Activated CD4-positive, alpha-beta T cell treated with anti-CD3 and anti-CD28 coated beads, Interleukin-2, amount 50 U/mL, for 4 hours (primary cell): ENCODE measurements around the gene CSTF3.
"Not testable (repeated sequence)": the region's sequence is repeated elsewhere in the genome, so short reads cannot be mapped to it uniquely, and the experiment has no call there.

Experiments
- DNase-seq, 2 experiments: peaks; one replicate each; pipeline ENCODE4 v3.0.0-alpha.2; 2020

The CSTF3 gene

DNA sequence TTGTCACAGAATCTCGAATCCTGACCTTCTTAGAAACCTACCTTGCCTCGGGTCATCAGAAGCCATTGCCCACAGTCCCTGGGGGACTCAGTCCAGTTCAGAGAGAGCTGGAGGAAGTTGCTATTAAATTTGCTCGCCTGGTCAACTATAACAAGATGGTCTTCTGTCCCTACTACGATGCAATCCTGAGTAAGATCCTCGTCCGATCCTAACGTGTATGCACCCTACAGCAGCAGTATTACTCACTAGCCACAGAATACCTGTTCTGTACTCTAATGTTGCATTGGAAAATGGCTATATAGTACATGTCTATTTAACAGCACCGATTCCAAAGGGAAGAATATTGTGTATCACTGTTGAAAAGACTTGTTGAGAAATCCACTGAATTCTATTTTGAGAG, 88.8 kb downstream of the CSTF3 start:
- no peak for DNase-seq

DNA sequence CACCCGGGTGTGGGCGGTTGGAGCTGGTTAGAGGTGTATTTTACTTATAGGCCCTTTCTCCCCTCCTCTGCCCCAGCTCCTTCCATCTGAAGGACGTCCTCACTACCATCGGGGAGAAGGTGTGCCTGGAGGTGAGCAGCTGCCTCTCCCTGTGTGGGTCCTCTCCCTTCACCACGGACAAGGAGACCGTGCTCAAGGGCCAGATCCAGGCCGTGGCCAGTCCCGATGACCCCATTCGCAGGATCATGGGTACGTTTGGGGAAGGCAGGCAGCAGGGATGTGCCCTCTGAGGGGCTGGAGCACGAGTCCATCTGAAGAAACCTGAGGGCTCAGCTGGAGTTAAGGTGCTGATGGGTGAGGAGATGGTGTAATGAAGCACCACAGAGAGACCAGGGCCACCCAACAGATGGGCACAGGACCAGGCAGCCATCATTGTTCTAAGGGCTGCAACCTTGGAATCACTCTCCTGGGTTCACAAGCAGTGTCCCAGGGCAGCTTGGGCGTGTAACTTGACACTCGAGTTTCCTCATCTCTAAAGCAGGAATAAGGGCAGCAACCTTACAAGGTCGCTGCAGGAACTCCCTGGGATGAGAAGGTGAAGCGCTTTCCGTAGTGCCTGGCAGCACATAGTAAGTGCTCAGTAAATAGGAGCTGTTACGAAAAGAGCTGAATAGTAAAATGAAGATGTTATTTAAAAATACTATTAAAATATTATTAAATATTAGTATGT, 92.5 kb downstream of the CSTF3 start:
- no peak for DNase-seq

DNA sequence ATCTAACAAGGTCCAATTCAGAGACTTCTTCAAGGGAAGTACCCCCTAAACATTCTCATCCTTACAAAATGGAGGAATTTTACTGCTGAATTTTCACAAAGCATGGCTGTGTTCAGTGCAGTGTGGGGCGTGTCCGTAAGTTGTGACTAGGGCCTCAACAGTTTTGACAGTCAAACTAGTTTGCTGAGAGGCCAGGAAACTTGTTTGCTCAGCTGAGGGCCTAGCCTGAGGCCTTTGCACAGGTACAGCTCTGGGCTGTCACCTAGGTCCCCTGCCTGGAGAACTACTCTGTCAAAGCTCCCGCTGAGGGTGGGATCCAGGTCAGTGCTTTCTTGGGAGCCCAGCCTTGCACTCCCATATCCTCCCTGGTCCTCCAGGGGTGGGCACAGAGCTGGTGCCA, 94.0 kb downstream of the CSTF3 start:
- no peak for DNase-seq

DNA sequence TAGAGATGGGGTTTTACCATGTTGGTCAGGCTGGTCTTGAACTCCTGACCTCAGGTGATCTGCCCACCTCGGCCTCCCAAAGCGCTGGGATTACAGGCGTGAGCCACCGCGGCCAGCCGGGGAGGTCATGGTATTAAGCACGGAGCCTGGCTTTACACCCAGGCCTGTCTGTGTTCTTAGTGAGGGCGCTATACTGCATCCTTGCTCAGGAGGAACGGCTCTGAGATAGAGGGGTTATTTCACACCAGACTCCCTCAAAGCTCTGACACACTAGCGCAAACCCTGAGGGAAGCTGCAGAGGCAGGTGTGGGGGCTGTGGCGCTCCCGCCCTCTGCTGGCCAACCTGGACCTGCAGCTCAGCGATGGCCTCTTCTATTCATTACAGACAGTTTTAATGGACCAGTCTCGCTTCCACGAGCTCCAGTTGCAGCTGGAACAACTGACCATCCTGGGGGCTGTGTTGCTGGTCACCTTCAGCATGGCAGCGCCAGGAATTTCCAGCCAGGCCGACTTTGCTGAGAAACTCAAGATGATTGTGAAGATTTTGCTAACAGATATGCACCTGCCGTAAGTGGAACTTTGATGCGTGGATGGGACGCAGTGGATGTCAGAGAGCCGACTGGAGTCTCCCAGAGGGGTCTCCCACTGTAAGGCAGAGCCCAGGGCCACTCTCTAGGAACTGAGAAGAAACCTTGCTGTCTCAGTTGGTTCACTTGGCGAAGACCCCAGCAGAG, 95.7 kb downstream of the CSTF3 start:
- DNase-seq: peak; percentile 65 to 71

DNA sequence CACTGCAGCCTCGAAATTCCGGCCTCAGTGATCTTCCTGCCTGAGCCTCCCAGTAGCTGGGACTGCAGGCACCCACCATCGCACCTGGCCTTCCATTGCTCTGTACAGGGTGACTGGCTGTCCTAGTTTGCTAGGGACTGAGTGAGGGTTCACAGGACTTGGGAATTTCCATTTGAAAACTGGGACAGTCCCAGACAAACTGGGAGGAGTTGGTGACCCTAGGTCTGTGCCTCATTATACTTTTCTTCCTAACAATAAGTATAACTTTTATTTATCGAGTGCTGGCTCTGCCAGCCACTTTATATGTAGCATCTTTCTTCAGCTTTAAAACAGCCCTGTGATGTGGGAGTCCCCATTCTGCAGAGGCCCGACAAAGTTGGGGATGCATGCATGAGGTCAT, 96.4 kb downstream of the CSTF3 start:
- DNase-seq: no peak

DNA sequence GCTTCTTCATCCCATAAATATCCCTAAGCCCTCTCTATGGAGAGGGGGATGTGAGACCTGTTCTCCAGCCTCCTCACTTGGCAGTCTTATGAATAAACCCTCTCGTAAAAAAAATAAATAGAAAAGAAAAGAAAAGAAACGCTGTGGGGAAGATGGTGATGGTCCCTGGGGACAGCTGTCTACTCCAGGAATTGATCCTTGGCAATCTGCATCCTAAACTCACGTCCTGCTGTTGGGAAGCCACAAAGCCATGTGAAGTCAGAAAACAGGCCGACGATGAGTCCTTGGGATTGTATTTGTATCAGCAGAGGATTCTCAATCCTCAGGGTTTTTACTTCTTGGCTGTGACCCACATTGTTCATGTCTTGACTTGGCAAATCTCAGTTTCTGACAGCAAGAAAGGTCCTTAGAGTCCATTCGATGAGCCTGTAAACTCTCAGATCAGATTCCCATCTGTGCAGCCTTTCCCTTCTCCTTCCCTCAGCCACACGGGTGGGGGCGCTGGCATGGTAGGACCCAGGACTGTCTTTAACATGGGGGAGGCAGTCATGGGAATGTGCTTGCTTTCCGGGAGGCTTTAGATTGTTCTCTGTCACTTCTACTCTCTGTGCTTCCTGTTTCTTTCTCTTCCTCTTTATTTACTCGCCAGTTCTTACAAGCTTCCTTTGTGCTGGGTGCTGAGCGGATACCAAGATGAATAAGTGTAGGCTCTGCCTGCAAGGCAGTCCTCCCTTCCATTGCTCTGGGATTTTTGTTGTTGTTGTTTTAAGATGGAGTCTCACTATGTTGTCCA, 97.1 kb downstream of the CSTF3 start:
- no peak for DNase-seq

DNA sequence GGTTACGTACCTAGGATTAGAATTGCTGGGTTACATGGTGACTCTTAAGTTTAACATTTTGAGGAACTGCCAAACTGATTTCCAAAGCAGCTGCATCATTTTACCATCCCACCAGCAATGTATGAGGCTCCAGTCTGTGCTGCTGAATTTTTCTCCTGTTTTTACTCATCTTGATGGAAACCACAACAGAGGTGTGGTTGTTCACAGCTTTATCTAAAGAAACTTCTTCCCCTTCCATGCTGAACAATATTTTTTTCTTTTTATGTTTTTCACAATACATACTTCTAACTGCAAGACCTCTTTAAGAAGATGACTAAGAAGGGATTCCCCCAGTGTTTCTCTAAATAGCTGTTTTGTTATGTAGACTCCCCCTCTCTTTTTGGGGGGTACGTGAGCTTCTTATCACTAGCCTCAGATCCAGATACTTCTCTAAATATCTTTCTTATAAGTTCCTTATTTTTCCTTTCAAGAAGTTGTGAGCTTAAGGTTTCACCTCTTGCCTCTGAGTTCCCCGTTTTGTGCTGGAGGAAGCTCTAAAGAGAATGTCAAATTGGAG, 97.9 kb downstream of the CSTF3 start:
- no peak for DNase-seq

DNA sequence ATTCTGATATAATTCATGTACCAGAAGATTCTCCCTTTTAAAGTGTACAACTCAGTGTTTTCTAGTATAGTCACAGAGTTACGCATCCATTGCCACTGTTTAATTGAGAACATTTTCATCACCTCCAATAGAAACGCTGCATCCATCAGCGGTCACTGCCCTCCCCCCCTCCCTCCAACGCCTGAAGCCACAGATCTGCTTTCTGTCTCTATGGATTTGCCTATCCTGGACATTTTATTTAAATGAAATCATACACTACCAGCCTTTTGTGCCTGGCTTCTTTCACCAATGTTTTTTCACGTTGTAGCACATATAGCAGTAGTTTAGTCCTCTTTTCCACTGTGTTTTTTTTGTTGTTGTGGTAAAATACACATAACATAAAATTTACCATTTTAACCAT, 99.1 kb downstream of the CSTF3 start:
- no peak for DNase-seq

DNA sequence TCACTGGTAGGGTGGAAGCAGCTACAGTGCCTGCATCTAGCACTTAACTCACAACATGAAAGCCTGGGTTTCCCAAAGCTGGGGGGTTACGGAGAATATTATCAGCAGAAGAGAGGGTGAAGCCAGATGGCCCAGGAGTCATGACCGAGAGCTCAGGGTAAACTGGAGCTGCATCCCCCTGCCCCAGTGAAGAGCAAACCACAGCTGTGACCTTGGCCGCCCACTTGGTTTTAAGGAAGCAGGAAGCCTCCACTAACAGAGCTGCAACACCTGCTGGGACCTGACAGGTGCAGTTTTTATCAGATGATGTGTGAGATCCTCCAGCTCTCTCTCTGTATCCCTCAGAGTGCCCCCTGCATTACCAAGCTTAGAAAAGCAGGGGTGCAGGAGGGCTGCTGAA, 101.0 kb downstream of the CSTF3 start:
- DNase-seq: no peak

DNA sequence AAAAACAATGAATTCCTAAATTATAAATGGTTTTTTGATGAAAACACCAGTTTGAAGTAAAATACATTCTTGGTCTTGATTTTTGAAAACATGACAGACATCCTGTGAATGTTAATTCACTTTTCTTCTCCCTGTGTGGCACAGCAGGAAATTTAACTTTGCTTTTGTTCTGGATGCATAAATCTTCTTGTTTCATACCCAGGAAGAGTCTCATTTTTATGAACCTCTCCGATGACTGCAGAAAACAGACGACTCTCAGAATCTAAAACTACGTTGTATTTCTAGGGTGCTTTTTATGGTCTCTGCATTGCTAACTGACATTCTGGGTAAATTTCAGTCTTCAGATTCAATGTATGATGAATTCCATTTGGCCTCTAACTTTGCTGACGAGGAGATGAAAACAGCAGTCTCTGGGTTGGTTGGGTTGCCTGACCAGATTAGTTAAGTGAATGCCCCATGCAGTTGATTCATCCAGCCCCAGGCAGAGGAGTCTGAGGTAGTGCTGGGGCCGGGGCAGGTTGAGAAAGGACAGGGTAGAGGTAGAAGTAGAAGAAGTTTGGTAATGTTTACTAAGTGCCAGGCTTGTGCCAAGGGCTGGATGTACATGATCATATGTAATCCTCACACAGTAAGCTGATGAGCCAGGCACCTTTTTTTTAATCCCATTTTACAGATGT, 101.8 kb downstream of the CSTF3 start:
- DNase-seq: no peak

DNA sequence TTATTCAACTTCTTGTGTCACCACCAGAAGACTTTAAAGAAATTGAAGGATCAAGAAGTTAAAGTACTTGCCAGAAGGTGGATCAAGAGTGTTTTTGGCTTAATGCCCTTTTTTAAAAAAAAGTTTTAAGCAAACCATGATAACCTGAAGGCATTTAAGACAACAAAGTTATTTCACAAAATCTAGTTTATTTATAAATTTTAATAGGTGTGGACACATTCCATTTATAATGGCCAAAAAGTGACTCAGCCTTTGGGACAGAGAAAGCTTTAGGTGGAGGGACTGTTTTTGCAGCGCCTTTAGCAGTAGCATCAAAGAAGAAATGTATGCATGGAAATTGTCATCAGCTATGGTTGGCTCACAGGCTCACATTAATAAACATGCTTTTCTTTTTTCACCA, 104.0 kb downstream of the CSTF3 start:
- DNase-seq: no peak

DNA sequence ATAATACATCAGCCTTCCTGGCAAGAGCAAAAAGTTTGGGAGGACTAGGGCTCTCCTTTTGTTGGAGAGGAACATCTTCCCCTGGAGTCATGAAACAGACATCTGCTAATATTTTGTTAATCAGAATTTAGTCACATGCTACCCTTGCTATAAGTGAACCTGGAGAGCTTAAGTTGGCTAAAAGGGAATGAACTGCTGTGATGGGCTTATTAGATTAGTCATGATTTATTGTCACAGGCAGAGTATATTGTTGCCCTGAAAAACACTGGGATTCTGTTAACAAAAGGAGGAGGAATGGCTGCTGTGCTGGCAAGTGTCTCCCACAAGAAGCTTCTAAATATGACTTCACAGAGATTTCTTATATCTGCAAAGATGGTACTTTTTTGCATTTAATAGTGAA, 105.9 kb downstream of the CSTF3 start:
- no peak for DNase-seq

DNA sequence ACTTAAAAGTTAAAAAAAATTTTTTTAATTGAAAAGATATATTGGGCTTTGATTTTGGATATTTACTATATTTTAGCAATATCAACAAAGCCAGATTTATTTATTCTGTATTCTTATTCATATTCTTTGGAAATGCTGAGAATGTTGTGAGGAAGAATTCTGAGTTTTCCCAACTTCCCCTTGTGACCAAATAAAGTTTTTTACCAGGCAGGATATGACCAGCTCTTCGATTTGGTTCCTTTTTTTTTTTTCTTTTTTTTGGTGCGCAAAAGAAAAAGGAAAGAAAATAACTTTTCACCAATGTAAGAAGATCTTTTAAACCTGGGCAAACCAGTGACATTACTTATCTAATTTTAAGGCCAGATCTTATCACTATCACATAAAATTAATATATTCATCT, 109.0 kb downstream of the CSTF3 start:
- DNase-seq: no peak

DNA sequence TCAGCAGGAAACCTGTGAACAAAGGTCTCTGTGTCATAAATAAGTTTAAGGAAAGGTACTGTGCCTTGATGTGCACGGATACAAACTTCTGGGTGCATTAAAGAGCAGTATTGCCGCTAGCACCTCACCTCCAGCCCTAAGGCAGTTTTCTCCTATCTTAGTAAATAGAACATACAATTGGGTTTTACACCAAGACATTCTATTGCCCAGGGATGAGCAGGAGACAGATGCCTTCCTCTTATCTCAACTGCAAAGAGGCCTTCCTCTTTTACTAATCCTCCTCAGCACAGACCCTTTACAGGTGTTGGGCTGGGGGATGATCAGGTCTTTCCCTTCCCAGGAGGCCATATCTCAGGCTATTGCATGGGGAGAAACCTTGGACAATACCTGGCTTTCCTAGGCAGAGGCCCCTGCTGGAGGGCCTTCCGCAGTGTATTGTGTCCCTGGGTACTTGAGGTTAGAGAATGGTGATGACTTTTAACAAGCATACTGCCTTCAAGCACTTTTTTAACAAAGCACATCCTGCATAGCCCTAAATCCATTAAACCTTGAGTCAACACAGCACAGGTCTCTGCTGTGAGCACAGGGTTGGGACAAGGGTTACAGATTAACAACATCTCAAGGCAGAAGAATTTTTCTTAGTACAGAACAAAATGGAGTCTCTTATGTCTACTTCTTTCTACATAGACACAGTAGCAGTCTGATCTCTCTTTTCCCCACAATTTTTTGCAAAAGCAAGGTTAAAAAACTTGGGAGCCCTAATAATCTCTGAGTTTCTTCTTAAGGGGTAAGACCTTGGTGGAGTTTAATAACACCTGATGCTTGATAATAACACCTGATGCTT, 111.5 kb downstream of the CSTF3 start:
- DNase-seq: not testable (repeated sequence)

DNA sequence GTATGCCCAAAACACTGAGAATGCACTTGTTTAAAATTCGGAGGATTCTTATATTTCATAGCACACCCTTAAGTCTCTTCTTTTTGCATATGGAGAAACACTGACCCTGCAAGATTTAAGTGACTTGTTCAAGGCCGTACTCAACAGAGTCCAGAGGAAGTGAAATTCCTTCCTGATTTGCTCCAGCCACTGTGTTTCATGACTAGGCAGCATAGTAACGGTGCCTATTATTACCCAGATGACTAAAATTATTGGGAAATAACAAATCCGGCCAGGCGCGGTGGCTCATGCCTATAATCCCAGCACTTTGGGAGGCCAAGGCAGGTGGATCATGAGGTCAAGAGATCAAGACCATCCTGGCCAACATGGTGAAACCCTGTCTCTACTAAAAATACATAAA, 112.6 kb downstream of the CSTF3 start:
- DNase-seq: not testable (repeated sequence)

DNA sequence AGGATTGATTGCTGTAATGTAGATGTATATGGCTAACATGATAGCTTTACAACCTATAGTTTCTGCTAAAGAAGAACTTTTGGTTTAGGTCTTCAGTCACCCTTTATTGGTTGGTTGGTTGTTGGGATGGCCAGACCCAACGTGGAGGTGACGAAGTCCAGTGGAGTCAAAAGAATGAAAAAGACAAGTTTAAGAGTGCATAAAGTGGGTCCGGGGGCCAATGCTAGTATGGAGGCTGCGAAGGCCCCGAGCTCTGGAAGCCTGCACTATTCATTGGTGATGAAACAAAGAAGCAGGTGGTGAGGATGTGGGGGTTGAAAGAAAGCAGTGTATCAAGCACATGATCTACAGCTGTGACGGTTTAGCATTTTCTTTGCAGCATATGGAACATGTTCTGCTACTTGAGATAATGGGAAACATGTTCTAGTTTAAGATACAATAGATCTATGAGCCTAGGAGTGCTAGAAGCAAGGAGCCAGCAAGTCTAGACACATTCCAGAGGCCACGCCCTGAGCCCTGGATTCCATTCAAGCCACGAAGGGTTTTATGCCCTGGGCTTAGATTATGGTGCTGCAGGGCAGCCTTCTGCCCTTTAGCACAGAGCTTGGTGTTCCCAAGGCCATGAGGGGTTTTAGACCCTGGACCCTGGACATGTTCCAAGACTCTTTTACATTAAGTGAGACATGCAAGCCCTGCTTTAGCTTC, 115.6 kb downstream of the CSTF3 start:
- no peak for DNase-seq

DNA sequence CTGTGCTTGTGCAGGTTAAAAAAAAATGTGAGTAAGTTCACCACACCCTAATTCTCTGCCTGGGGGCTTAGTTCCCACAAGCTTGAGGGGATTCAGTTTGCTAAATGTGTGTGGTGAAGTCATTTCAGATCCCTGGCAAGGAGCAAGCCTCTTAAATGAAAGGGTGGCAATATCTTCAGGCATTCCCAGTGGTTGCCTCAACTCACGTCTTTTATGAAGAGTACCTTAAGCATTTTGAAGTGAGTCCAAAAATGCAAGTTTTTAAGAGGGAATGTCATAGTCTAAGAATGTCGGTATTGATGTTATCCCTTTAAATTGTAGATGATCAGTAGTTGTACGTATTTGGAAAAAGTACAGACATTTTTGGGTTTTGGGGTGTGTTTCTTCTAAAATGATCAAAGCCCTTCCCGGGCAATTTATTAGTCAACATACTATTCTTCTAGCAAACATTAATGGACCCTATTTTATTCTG, 117.0 kb downstream of the CSTF3 start:
- DNase-seq: no peak

DNA sequence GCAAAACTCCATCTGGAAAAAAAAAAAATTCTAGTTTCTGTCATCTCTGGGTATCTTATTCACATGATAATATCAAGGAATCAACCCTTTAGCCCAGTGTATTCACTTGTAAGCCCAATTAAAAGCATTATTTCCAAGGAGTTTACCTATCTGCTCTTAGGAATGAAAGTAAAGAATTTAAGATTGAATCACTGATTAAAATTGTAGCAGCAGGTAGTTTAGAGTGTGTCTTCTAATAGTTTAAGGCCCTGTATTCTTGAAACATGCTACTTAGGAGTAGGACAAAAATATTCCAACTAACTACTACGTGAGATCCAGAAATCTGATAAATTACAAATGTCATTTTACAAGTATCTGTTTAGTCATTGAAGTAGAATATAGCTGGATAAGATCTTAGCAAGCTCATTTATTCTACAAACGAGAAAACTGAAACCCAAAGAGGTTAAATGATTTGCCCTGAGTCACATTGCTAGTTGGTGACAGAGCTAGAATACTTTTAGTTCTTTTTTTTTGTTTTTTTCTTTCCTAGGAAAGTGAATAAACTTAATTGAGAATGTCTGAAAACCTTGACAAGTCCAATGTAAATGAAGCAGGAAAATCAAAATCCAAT, 118.0 kb downstream of the CSTF3 start:
- no peak for DNase-seq

DNA sequence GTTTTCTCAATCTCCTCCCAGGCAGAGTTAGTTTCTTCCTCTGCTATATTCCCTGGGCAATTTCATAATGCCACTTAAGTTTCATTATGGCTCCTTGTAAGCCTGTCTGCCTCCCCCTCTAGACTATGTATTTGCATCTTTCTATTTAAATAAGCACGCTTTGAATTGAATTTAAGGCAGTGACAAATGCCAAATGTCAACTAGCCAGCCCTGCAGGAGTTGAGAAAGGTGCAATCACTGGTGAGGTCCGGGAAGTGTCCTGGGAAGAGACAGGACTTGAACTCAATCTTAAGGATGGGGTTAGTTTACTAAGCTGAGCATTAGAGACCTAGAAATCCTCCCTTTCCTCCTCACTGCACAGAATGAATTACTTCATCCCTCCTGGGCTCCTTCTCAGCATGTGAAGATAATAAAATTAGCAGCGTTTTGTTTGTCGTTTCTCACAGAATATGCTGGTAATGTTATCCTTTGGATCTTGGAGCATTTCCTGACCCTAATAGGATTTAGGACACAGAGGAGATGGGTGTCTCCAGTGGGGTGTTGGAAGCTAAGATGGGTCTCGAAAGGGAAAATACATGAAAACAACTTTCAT, 120.3 kb downstream of the CSTF3 start:
- no peak for DNase-seq
